Right ventricle myocardium inferior (tissue), 1 donor: Measurements from ENCODE around the gene CD160. TPM values are rescaled to one million over a fixed set of nuclear protein-coding genes. Genes with fewer than 3 reads are reported as not detected.
"Not testable (repeated sequence)": the region's sequence is repeated elsewhere in the genome, so short reads cannot be mapped to it uniquely, and the experiment has no call there.

Source experiments
- ATAC-seq: fragments of 200-7000 bp; cut with Tn5 transposase; one replicate; pipeline ENCODE4 v1.9.1; 2020; ENCODE audit warnings: mild to moderate bottlenecking, moderate library complexity
- DNase-seq: peaks from one replicate; pipeline ENCODE4 v3.0.0; 2021; ENCODE audit errors: missing footprints
- intact Hi-C: fragments of 100-400 bp; cut with DNase I; formaldehyde crosslinking; loops from one replicate; pipeline ENCODE4 v1.11.0; 2022
- total RNA-seq: library from RNA; stranded (reverse); fragmentation: NEBNext Ultra II Directional; extraction: Animal tissue kit (Norgen Biotek cat#: 25700); gene quantifications from one replicate; pipeline ENCODE4 v1.2.1, GENCODE V29; 2021
- donor health status: DM: no; HTN: yes; CAD: no; lungs with severe emphysema.

Gene CD160
- total RNA-seq, 1 donor from 2014 or later, result not detected

DNA sequence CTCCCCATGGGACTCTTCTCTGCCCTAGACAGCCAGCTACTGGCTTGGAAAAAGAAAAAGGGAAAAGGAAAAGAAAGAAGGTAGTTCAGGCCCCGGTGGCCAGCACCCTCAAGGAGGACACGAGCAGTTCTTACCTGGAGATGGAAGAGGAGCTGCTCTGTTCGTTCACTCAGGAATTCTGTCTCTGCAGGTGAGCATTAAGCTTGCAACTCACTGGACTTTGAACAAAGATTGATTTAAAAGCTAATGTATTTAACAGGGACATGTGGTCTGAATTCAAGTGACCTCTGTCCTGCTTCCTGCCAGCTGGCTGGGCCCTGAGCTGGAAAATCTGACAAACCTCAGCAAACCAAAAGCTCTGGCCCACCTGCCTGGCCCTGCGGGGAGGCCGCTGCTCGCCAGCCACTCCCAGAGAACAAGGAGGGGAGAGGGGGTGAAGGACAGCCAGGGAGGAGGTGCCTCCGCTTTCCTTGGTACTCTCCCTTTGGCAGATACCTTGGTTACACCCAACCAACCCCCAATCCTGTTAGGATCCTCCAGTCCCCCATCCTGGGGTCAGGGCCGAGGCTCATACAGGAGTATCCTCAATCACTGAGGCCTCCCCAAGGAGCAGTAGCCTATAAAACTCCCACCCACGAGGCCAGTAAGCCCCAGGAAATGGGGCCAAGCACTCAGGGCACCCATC, 12.0 kb upstream of the CD160 start, which contains the start of gene PDZK1:
TSS of gene PDZK1 (minus strand) at position 186 of the 685 bp plus-strand sequence. CDS start 19,347 bp downstream, outside the sequence.
- intact Hi-C loops, result no loop called here
- no peak for ATAC-seq
- DNase-seq, result no peak

DNA sequence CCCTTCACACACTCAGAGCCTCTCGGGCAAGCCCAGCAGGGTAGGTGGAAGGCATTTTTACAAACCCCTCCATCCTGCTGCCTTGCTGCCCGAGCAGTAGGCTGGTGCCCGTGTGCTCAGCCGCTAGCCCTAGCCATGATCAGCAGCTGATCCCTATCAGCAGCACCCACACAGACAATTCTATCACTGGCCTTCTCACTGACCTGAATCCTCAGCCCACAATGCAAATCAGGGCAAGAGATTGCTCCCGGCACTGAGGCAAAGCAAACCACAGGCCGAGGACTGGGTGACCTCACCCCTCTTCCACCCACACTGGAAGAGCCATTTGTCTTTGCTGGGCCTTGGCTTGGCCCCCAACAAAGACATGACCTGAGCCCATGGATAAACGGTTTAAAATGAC, 11.2 kb upstream of the CD160 start:
- ATAC-seq (no peak), DNase-seq (no peak)
- intact Hi-C loops, result no loop called here

DNA sequence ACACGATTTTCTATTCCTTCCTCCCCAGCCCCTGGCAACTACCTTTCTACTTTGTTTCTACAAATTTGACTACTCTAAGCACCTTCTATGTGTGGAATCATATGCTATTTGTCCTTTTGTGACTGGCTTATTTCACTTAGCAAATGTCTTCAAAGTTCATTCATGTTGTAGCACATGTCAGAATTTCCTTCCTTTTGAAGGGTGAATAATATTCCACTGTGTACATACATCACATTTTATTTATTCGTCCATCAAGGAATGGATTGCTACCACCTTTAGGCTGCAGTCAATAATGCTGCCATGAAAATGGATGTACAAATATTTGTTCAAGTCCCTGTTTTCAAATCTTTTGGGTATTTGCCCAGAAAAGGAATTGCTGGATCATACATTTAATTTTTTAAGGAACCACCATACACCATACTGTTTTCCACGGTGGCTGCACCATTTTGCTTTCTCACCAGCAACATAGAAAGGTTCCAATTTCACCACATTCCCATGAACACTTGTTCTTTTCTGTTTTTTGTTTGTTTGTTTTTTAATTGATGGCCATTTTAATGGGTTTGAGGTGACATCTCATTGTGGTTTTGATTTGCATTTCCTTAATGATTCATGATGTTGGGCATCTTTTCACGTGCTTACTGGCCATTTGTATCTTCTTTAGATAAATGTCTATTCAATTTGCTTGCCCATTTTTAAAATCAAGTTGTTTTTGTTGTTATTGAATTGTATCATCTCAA, 8.8 kb upstream of the CD160 start:
- intact Hi-C loops, result no loop called here
- DNase-seq (no peak), ATAC-seq (no peak)

DNA sequence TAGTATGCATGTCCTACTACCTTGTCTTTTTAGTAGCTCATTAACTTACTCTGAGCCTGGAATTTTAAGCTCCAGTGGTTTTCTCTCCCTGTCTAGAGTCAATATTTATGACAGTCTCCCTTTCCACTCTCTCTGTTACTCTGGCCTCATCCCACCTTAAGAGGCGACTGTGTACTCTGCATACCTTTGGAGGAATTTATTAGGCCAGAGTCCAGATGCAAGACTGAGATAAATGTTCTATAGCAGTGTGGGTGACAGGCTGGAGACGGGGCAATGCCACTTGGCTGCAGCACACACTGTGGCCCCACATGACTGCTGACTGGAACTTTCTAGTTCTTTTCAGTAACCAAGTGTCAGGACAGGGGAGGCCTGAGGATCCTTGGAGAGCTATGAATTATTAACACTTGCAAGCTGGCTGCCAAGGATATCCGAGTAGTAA, 8.1 kb upstream of the CD160 start:
- intact Hi-C loops, result no loop called here
- no peak for ATAC-seq
- DNase-seq, result no peak

DNA sequence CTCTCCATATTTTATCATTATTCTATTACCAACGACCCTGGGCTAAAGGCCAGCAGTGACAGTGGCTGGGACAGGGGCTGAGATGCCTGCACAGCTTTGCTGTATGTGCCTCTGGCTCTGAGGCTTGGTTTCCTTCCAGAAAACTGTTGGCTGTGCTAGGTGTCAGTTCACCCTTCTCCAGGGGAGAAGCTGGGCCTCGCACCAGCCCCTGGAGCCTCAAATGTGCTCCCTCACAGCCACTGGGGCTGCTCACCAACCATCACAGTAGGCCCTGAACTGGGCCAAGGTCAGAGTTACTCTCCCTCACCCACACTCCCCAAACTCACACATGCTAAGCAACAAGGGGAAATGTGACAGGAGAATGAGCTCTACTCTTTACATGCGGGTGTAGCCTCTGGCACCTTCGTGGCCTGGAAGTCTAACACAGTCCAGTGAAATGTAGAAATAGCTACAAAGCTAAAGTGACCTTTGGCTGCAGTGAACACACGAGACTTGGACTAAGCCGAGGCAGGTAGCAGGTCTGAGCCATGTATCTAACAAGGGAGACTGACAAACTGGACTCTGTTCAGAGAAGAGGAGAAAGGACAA, 4.7 kb upstream of the CD160 start:
- intact Hi-C loops, result no loop called here
- peak; percentile 95 for ATAC-seq
- DNase-seq, result no peak

DNA sequence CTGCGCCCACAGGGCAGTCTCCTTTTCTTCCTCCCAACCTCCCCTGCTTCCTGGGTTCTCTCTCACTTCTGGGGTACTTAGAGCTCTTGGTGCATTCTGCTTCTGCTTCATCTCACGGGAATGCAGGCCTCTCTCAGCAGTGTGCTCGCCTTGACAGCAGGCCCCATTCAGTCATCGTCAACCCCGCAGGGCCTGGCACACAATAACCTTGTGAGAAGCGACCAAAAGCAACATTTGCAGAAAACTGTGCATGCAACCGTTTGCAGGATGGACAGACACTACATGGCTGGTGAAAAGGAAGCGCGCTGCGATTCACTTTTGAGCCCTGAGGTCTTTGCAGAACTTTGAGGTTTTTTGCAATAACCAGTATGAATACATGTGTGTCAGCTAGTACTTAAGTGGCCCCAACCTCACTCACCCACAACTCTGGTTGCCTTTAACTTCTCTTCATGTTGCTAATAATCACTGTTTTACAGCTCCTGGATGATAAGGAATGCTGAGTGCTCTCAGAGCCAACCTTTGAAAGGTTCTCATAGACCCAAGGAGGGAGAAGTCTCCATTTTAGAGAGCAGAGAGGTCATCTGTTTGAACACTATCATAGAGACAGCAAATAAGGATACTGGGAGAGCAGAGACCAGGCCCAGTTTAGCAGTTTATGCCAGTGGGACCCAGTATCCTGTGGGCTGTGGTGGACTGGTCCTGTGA, 2.5 kb upstream of the CD160 start:
- ATAC-seq, result no peak
- intact Hi-C loops, result no loop called here
- DNase-seq, result no peak

DNA sequence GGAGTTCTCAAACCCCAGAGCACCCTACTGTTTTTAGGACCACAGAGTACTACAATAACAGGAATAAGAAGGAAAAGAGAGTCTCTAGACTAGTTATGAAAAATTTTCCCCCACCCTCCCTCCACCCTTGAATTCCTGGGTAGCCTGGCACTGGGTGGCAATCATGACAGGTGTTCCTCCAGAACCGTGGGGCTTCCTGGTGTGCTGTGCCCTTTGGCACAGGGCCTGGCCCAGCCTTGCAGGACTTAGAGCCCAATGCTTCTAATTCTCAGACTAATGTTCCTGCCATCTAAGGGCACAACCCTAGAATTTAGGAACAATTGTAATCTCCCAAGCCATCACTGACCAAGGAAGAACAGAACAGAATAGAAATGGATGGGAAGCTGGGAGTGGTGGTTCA, 1.5 kb upstream of the CD160 start:
- intact Hi-C loops, result no loop called here
- DNase-seq (no peak), ATAC-seq (no peak)

DNA sequence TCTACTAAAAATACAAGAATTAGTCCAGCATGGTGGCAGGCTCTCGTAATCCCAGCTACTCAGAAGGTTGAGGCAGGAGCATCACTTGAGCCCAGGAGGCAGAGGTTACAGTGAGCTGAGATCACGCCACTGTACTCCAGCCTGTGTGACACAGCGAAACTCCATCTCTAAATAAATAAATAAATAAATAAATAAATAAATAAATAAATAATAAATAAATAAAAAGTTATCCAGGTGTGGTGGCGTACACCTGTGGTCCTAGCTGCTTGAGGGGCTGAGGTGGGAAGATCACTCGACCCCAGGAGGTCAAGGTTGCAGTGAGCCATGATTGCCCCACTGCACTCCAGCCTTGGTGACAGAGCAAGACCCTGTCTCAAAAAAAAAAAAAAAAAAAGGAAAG, 834 bp upstream of the CD160 start:
- intact Hi-C loops, ATAC-seq, DNase-seq: not testable (repeated sequence)

DNA sequence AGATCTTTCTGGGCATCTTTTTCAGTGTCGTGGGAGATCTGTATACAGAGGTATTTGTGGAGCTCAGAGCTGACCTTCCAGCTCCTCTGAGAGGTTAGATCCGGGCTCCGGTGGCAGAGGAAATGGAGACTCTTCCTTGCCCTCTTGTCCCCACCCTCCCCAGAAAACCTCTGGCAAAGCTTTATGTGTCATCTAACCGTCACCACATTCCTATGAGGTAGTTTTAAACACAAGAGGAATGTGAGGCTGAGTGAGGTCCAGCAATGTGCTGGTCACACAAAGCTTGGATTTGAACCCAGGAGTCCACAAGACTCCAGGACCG, 1.2 kb downstream of the CD160 start:
- intact Hi-C loops, result no loop called here
- ATAC-seq, result no peak

DNA sequence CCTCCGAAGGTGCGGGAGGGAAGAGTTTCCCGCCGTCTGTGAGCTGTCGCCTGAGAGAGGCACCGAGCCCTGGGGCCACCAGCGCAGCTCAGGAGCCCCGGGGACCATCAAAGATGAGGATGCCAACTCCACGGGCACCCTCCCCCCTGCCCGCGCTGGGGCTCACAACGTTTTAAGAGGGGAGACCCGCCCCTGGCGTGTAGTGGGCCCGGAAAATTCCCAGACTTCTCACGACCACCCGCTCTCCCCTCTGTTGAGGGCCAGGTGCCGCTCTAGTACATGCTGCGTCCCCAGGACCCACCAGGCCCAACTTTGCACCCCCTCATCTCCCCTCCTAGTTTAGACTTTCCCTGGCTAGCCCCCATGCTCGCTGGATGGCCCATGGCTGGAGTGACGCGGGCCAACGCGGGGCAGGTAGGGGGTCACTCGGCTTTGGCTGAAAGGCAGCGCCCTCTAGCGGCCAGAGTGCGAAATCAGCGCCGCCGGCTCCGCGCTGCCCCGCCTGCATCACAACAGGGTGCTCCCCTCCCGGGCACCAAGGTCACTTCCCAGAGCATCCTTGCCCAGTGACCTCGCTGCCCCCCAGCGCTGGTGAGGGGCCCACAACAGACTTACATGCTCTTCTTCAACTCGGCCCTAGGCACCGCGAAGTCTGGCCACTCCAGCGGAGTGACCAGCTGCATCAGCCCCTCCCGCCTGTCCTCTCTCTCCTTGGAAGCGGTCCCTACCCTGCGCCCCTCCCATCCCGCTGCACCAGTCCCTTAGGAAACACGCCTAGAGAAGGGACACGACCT, 1.8 kb downstream of the CD160 start:
- DNase-seq, result peak; percentile 88
- ATAC-seq, result peak; percentile 92
- intact Hi-C loops, result no loop called here

More for the DNA sequence above, 1.2 kb downstream of the CD160 start:
- DNase-seq, result no peak

DNA sequence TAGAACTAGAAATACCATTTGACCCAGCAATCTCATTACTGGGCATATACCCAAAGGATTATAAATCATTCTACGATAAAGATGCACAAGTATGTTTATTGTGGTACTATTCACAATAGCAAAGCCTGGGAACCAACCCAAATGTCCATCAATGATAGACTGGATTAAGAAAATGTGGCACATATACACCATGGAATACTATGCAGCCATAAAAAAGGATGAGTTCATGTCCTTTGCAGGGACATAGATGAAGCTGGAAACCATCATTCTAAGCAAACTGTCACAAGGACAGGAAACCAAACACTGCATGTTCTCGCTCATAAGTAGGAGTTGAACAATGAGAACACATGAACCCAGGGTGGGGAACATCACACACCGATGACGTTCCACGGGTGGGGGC, 6.9 kb downstream of the CD160 start:
- DNase-seq, result not testable (repeated sequence)

DNA sequence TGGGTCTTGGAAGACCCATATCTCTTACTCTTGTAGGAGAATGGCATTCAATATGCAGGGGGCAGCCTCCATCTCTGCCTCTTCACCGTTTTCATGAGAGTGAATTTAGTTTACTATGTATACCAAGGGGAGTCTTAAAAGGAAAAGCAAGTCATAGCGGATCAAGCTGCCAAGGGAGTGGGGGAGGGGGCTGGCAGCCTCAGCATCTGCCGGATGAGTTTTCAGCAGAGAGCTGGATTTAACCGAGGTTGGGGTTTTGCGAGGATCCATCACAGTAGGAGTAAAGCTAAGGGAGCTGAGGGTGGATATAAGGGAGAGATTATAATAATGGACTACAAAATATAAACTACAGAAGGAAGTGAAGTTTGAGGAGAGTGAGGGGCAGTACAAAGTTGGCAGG, 9.9 kb downstream of the CD160 start:
- intact Hi-C loops, result no loop called here
- no peak for ATAC-seq

More for the DNA sequence above, 6.9 kb downstream of the CD160 start:
- intact Hi-C loops, ATAC-seq: not testable (repeated sequence)

DNA sequence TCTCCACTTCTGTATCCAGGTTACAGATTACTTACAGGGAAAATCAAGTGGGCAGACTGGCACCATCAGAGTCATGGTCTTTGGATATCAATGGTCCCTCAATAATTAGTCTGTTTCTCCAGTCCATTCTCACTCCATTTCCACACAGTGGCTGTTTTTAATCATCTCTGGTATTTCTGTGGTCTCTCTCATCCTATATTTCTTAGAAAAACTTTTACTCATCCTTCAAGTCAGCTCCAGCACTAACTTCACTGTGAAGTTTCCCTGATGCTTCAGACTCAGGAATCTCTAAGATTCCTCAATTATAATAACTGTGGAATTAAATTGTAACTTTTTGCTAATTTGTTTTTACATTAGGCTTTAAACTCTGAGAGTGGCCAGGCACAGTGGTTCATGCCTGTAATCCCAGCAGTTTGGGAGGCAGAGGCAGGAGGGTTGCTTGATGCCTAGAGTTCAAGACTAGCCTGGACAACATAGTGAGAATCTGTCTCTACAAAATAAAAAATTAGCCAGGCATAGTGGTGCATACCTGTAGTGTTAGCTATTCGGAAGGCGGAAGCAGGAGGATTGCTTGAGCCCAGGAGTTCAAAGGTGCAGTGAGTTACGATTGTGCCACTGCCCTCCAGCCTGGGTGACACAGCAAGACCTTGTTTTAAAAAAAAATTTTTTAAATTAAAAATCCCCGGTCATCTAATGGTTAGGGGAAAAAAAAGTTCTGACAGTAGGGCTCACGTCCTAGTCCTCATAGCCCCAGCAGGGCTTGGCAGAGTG, 10.6 kb downstream of the CD160 start:
- intact Hi-C loops, result no loop called here
- no peak for ATAC-seq

More for the DNA sequence above, 9.9 kb downstream of the CD160 start:
- DNase-seq, result no peak

DNA sequence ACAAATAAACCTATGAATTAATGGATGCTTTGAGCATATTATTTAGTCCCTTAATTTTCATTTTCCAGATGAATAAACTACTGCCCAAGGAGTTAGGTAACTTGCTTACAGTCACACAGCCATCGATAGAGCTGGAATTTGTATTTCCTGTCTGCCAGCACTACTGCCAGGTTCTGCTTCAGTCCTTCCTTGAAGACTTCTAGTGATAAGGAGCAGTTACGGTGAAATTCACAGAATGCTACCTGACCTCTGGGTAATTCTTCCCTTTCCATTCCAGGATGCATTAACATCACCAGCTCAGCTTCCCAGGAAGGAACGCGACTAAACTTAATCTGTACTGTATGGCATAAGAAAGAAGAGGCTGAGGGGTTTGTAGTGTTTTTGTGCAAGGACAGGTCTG, 11.2 kb downstream of the CD160 start:
- intact Hi-C loops, result no loop called here
- no peak for DNase-seq
- no peak for ATAC-seq

More for the DNA sequence above, 10.6 kb downstream of the CD160 start:
- DNase-seq, result no peak

DNA sequence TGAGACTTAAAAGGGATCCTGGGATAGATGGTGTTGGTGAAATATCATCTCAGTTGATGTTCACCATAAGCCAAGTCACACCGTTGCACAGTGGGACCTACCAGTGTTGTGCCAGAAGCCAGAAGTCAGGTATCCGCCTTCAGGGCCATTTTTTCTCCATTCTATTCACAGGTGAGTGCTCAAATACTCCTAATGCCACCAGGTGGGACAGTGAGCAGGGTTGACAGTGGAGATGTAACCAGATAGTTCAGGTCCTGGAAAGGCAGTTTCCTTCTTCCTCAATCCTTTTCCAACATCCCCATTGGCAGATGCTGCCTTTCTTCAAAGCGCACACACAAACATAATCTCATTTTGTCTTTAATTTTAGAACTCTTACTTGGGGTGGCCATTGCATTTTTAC, 11.6 kb downstream of the CD160 start:
- intact Hi-C loops, result no loop called here
- ATAC-seq, result no peak
- no peak for DNase-seq

DNA sequence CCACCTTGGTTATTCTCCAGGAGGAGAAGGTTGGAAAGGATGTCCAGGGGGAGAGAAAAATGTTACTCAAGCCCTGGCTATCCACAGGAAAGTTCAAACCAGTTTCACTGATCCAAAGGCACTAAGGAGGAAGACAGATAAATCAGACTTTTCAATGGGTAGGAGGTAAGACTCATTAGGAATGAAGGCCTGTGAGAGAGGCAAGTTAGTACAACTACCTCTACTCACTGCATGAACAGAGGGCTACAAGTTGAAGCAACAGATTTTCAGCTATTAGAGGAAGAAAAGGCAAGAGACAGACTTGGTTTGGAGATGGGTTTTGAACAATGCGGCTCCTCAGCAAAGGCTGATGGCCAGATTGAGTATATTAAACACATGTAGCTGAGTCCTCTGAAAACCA, 16.9 kb downstream of the CD160 start:
- intact Hi-C loops, result no loop called here
- DNase-seq, result no peak
- ATAC-seq, result no peak

DNA sequence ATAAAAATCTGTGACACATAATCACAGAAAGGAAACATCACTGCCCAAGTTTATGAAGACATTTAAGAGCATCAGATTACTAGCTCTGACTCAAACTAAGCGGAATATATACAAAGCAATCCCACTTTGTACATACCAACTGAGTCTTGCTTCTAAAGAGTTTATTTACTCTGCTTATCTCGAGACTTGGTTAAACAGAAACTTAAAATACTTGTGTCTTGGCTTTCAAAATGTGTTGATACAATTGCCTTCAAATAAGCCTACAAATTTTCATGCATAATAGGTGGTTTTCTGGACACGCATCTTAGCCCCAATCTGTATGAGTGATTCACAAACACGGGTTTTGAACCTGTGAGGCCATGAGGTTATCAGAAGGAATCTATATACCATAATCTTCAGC, 21.0 kb downstream of the CD160 start:
- intact Hi-C loops, result loop anchor here (10.0 kb wide), 1 partner anchor 85 kb away; the partner anchor contains the start of genes POLR3C and RNF115
- DNase-seq, result no peak
- ATAC-seq, result no peak
